ENCODE data around the gene KLHL25. TPM values are rescaled to one million over a fixed set of nuclear protein-coding genes. Genes with fewer than 3 reads are reported as not detected.

Gene KLHL25
- total and polyA plus RNA-seq, 2 of the 8 experiments (the other 6 are each of a cell fraction or from before 2014, with no cell fraction given): 16.5 to 22.0 TPM

GRCh38 chr15:85805420-85805819 is 10.7 kb upstream of the KLHL25 start:
- no peak overlapping the region for H2BK15ac ChIP-seq (ENCODE audit: low read length)
- H2AFZ ChIP-seq (ENCODE audit: low read length): no peak overlapping the region
- no peak overlapping the region for H3K9ac ChIP-seq (replicated peaks in 1 of 4; ENCODE audit: extremely low read depth in 1 of 4, low read depth in 3 of 4, low read length in 3 of 4)
- H3K23ac ChIP-seq (ENCODE audit: insufficient read length): no peak overlapping the region
- H3K4ac ChIP-seq (replicated peaks; ENCODE audit: insufficient read length, low read depth, low read length): no peak overlapping the region
- ChIA-PET POLR2A (ENCODE audit: partially characterized antibody) (no interaction called here), CTCF (ENCODE audit: partially characterized antibody) (interaction anchor here (1.3 to 6.8 kb wide), 4 partner anchors 9 to 35 kb away, joined by 3 to 34 read pairs (median 6); no protein-coding TSS in a partner anchor)
- no peaks in the 10 kb centered on the region for H3K23me2 ChIP-seq (ENCODE audit: low read depth, low read length)
- no peak overlapping the region for H3K56ac ChIP-seq (replicated peaks; ENCODE audit: insufficient read length, low read depth, low read length)
- no peak overlapping the region for H3K18ac ChIP-seq (ENCODE audit: extremely low read depth, low read length)
- H4K91ac ChIP-seq (replicated peaks; ENCODE audit: insufficient read length, low read length): no peak overlapping the region
- no peak overlapping the region for H2BK20ac ChIP-seq (ENCODE audit: low read length)
- no peaks in the 10 kb centered on the region for H3K79me2 ChIP-seq (ENCODE audit: control insufficient read depth in 1 of 2, insufficient read depth in 2 of 2, low read length in 2 of 2)
- 82% methylated on average over 3 of the region's 3 CpGs; no CpG with 5 or more reads in 1 of the 2 experiments for WGBS, 2 experiments (ENCODE audit: extremely low coverage in 1 of 2, insufficient coverage in 1 of 2, insufficient read length in 1 of 2, insufficient replicate concordance in 2 of 2, low coverage in 1 of 2, low lambda C conversion rate in 2 of 2, missing lambda C conversion rate in 1 of 2)
- H2BK120ac ChIP-seq (replicated peaks; ENCODE audit: low read depth, low read length): no peak overlapping the region
- no peak overlapping the region for H3K27ac ChIP-seq (ENCODE audit: low read depth, low read length)
- no peak overlapping the region for H2AK5ac ChIP-seq (ENCODE audit: low read depth, low read length)
- DNase-seq (ENCODE audit: low read depth in 1 of 2, low spot score in 2 of 2): no peak
- no peak overlapping the region for H2BK5ac ChIP-seq (ENCODE audit: low read depth, low read length)
- no peak overlapping the region for H4K8ac ChIP-seq (ENCODE audit: extremely low read depth, insufficient read depth, low read length)
- no peaks in the 10 kb centered on the region for H3K36me3 ChIP-seq (ENCODE audit: control insufficient read depth in 2 of 4, insufficient read depth in 4 of 4, low read length in 3 of 4)
- H3K27me3 ChIP-seq (replicated peaks in 1 of 4; ENCODE audit: control insufficient read depth in 3 of 4, extremely low read depth in 1 of 4, insufficient read depth in 3 of 4, low read length in 3 of 4): no peaks in the 10 kb centered on the region
- no peak overlapping the region for H3K4me3 ChIP-seq (ENCODE audit: extremely low read depth in 1 of 4, insufficient read depth in 2 of 4, low read depth in 3 of 4, low read length in 4 of 4)
- no peaks in the 10 kb centered on the region for H4K20me1 ChIP-seq (replicated peaks in 1 of 2; ENCODE audit: control insufficient read depth in 1 of 2, insufficient read depth in 2 of 2, low read length in 2 of 2)
- H3K79me1 ChIP-seq (ENCODE audit: low read depth, low read length): no peaks in the 10 kb centered on the region
- H3K9me3 ChIP-seq (ENCODE audit: insufficient read depth in 2 of 2, low read depth in 1 of 2, low read length in 1 of 2): no peaks in the 10 kb centered on the region; a peak in 1 of 4 replicates
- FAIRE-seq: no peak
- H4K5ac ChIP-seq (ENCODE audit: insufficient read length, low read depth, low read length): no peak overlapping the region
- H3K4me2 ChIP-seq (ENCODE audit: insufficient read depth in 1 of 2, low read depth in 2 of 2, low read length in 2 of 2): no peak overlapping the region
- no peaks in the 10 kb centered on the region for H3K4me1 ChIP-seq (replicated peaks in 1 of 4; ENCODE audit: control insufficient read depth in 3 of 4, insufficient read depth in 4 of 4, low read length in 3 of 4)
- H3K14ac ChIP-seq (ENCODE audit: insufficient read length): no peak overlapping the region
- H2BK12ac ChIP-seq (ENCODE audit: low read depth, low read length): no peak overlapping the region
- no peak for TF ChIP-seq SIX5 (IDR thresholded peaks at IDR 0.05; ENCODE audit: low read depth, low read length)
- no peak for TF ChIP-seq ASH2L (IDR thresholded peaks at IDR 0.05; ENCODE audit: low read length)
- no peak for TF ChIP-seq CHD2 (IDR thresholded peaks at IDR 0.05; ENCODE audit: low read length)
- TF ChIP-seq TAF7 (optimal IDR thresholded peaks at IDR 0.05; ENCODE audit: borderline replicate concordance, low read depth, low read length): no peak
- no peak for TF ChIP-seq SP2 (IDR thresholded peaks at IDR 0.05; ENCODE audit: low read length)
- no peak for TF ChIP-seq PHF8 (conservative IDR thresholded peaks at IDR 0.05; ENCODE audit: low read depth, low read length)
- no peak for TF ChIP-seq HDAC6 (IDR thresholded peaks at IDR 0.05; ENCODE audit: low read depth, low read length)
- no peak for TF ChIP-seq POLR2AphosphoS5 (IDR thresholded peaks at IDR 0.05; ENCODE audit: low read depth, low read length)
- no peak for TF ChIP-seq TAF1 (IDR thresholded peaks at IDR 0.05; ENCODE audit: low read depth, low read length)
- TF ChIP-seq BACH1 (IDR thresholded peaks at IDR 0.05; ENCODE audit: low read length): no peak
- TF ChIP-seq SP1 (IDR thresholded peaks at IDR 0.05; ENCODE audit: low read depth, low read length): no peak
- TF ChIP-seq HDAC2 (IDR thresholded peaks at IDR 0.05; ENCODE audit: borderline replicate concordance in 1 of 2, low read depth in 2 of 2, low read length in 2 of 2): no peak
- no peak for TF ChIP-seq POLR2A (IDR thresholded peaks at IDR 0.05; ENCODE audit: control extremely low read depth in 1 of 2, low read depth in 2 of 2, low read length in 2 of 2)
- TF ChIP-seq TBP (IDR thresholded peaks at IDR 0.05; ENCODE audit: low read depth, low read length): no peak
